Fibroblast of lung (primary cell): ENCODE data around the gene TOLLIP. TPM values are rescaled to one million over a fixed set of nuclear protein-coding genes. Genes with fewer than 3 reads are reported as not detected.
A peak's percentile ranks its signal among the peaks of the same experiment; 100 is the strongest.

ENCODE experiments used
- DNase-seq, 2 donors: peaks; one replicate each; pipeline versions ENCODE4 v3.0.0 to v3.0.0-alpha.2; 2010; ENCODE audit warnings: low read depth in 2 of 2
- H2AFZ ChIP-seq: 2 replicates; pipeline ENCODE4 v1.5.1; 2012; ENCODE audit warnings: low read length, control low read depth, inconsistent platforms
- H3K27ac ChIP-seq: 2 replicates; pipeline ENCODE4 v1.5.1; 2011; ENCODE audit warnings: low read length, control low read depth; ENCODE audit not compliant: insufficient read depth
- H3K27me3 ChIP-seq: 2 replicates; pipeline ENCODE4 v1.5.1; 2011; ENCODE audit warnings: mild to moderate bottlenecking, low read length; ENCODE audit not compliant: control insufficient read depth, insufficient read depth
- H3K36me3 ChIP-seq: 2 replicates; pipeline ENCODE4 v1.5.1; 2011; ENCODE audit warnings: low read length; ENCODE audit not compliant: control insufficient read depth, insufficient read depth
- H3K4me1 ChIP-seq: 2 replicates; pipeline ENCODE4 v1.5.1; 2011; ENCODE audit warnings: low read length; ENCODE audit not compliant: control insufficient read depth, insufficient read depth; ENCODE audit errors: extremely low read depth
- H3K4me2 ChIP-seq: 2 replicates; pipeline ENCODE4 v1.5.1; 2011; ENCODE audit warnings: low read length, control low read depth; ENCODE audit not compliant: insufficient read depth; ENCODE audit errors: extremely low read depth
- H3K4me3 ChIP-seq, 4 experiments: fragments of 200-600 bp in 1 of 4; sonication (generic) in 1 of 4; replicated peaks in 1 of 4; 2 replicates each; pipeline ENCODE4 v1.5.1; 2011 to 2016; ENCODE audit warnings: low read length in 4 of 4, low read depth in 3 of 4, mild to moderate bottlenecking in 3 of 4, control low read depth in 2 of 4, inconsistent platforms in 1 of 4, mixed read lengths in 1 of 4; ENCODE audit not compliant: insufficient read depth in 1 of 4; ENCODE audit errors: control extremely low read depth in 1 of 4
- H3K79me2 ChIP-seq: 2 replicates; pipeline ENCODE4 v1.5.1; 2012; ENCODE audit warnings: mild to moderate bottlenecking, low read length, inconsistent platforms; ENCODE audit not compliant: control insufficient read depth, insufficient read depth
- H3K9ac ChIP-seq: 2 replicates; pipeline ENCODE4 v1.5.1; 2011; ENCODE audit warnings: mild to moderate bottlenecking, low read length, control low read depth; ENCODE audit not compliant: insufficient read depth
- H3K9me3 ChIP-seq: 2 replicates; pipeline ENCODE4 v1.5.1; 2012; ENCODE audit warnings: low read depth, low read length; ENCODE audit not compliant: control insufficient read depth, insufficient read depth
- H4K20me1 ChIP-seq: 2 replicates; pipeline ENCODE4 v1.5.1; 2011; ENCODE audit warnings: low read length; ENCODE audit not compliant: control insufficient read depth, insufficient read depth; ENCODE audit errors: extremely low read depth
- CTCF ChIP-seq, 2 donors: IDR thresholded peaks in 1 of 2; conservative IDR thresholded peaks in 1 of 2; 1 replicate in 1 of 2; 2 replicates in 1 of 2; pipeline ENCODE4 v1.5.1; 2011 to 2012; ENCODE audit warnings: low read length in 2 of 2, control low read depth in 1 of 2, inconsistent platforms in 1 of 2, low read depth in 1 of 2, mild to moderate bottlenecking in 1 of 2
- EZH2 ChIP-seq: IDR thresholded peaks from 2 replicates; pipeline ENCODE4 v1.5.1; 2012; ENCODE audit warnings: low read length, control low read depth, mild to moderate bottlenecking; ENCODE audit errors: missing control alignments
- polyA plus RNA-seq, 2 donors: library from polyadenylated mRNA; depleted of rRNA in 1 of 2; stranded (reverse) in 1 of 2; unstranded in 1 of 2; fragments of >200 nt; gene quantifications; 2 replicates each; pipeline ENCODE4 v1.2.1, GENCODE V29; 2011 to 2012; ENCODE audit warnings: missing spikeins in 1 of 2
- total RNA-seq: library from RNA; depleted of rRNA; stranded (reverse); fragments of >200 nt; gene quantifications from 2 replicates; pipeline ENCODE4 v1.2.1, GENCODE V29; 2014

TOLLIP gene
- total and polyA plus RNA-seq, 2 donors (not counting 1 experiment from before 2014, with no cell fraction given) = 28.4 to 34.6 TPM

GRCh38 chr11:1227551-1228100 is 81.8 kb downstream of the TOLLIP start:
- Histone ChIP-seq H3K79me2 (no peaks in the 10 kb centered on the region), H2AFZ (no peak overlapping the region), H3K4me1 (no peaks in the 10 kb centered on the region), H3K4me3 (no peak overlapping the region), H3K27ac (no peak overlapping the region), H3K27me3 (no peaks in the 10 kb centered on the region), H4K20me1 (no peaks in the 10 kb centered on the region), H3K36me3 (no peaks in the 10 kb centered on the region), H3K9ac (no peak overlapping the region), H3K9me3 (no peaks in the 10 kb centered on the region), H3K4me2 (no peak overlapping the region)
- DNase-seq = no peak
- TF ChIP-seq CTCF (conservative IDR thresholded peaks at IDR 0.05 in 1 of 2, IDR thresholded peaks at IDR 0.05 in 1 of 2; ENCODE audit: low read depth in 1 of 2, low read length in 2 of 2) (no peak), EZH2 (no peak)

- DNase-seq = no peak
- H3K27me3 ChIP-seq = no peaks in the 10 kb centered on the region
- no peak overlapping the region for H3K4me3 ChIP-seq
- H3K9ac ChIP-seq = no peak overlapping the region
- H4K20me1 ChIP-seq = no peaks in the 10 kb centered on the region
- no peak overlapping the region for H3K27ac ChIP-seq
- H3K79me2 ChIP-seq = no peaks in the 10 kb centered on the region
- H3K4me1 ChIP-seq = no peaks in the 10 kb centered on the region
- no peaks in the 10 kb centered on the region for H3K36me3 ChIP-seq
- no peak overlapping the region for H2AFZ ChIP-seq
- TF ChIP-seq EZH2 = no peak
- TF ChIP-seq CTCF (conservative IDR thresholded peaks at IDR 0.05 in 1 of 2, IDR thresholded peaks at IDR 0.05 in 1 of 2; ENCODE audit: low read depth in 1 of 2, low read length in 2 of 2) = peak in 1 of 2 donors; percentile 14
- H3K4me2 ChIP-seq = no peak overlapping the region
- H3K9me3 ChIP-seq = no peaks in the 10 kb centered on the region
Observed at GRCh38 chr11:1226986-1227550, 82.4 kb downstream of the TOLLIP start.

GRCh38 chr11:1226226-1226985 is 83.0 kb downstream of the TOLLIP start:
- no peaks in the 10 kb centered on the region for H3K27me3 ChIP-seq
- TF ChIP-seq CTCF (conservative IDR thresholded peaks at IDR 0.05 in 1 of 2, IDR thresholded peaks at IDR 0.05 in 1 of 2; ENCODE audit: low read depth in 1 of 2, low read length in 2 of 2) = no peak
- TF ChIP-seq EZH2 = no peak
- DNase-seq = no peak
- no peaks in the 10 kb centered on the region for H4K20me1 ChIP-seq
- no peak overlapping the region for H2AFZ ChIP-seq
- no peaks in the 10 kb centered on the region for H3K36me3 ChIP-seq
- no peaks in the 10 kb centered on the region for H3K79me2 ChIP-seq
- H3K4me3 ChIP-seq = no peak overlapping the region
- no peak overlapping the region for H3K27ac ChIP-seq
- H3K9me3 ChIP-seq = no peaks in the 10 kb centered on the region
- H3K4me1 ChIP-seq = no peaks in the 10 kb centered on the region
- H3K4me2 ChIP-seq = no peak overlapping the region
- no peak overlapping the region for H3K9ac ChIP-seq
